Loucy (cell line): ENCODE results near the gene NLRP12.

Experiments used
- CTCF ChIP-seq: fragments of 200-600 bp; sonication (generic); conservative IDR thresholded peaks from 2 replicates; pipeline ENCODE4 v1.5.1; 2014; ENCODE audit warnings: mild to moderate bottlenecking, antibody characterized with exemption, low read length
- EZH2phosphoT487 ChIP-seq: fragments of 200-600 bp; IDR thresholded peaks from 2 replicates; pipeline ENCODE4 v1.6.1; 2018; ENCODE audit warnings: antibody characterized with exemption, mild to moderate bottlenecking, moderate library complexity, borderline replicate concordance

- TF ChIP-seq CTCF (no peak), EZH2phosphoT487 (no peak)
Observed at GRCh38 chr19:53795019-53795418, 29.1 kb downstream of the NLRP12 start.
